GM03348 (cell line): ENCODE results near the gene CASP9.

Experiments
- DNase-seq: peaks from one replicate; pipeline ENCODE4 v3.0.0; 2012; ENCODE audit warnings: low spot score

CASP9 gene

DNA sequence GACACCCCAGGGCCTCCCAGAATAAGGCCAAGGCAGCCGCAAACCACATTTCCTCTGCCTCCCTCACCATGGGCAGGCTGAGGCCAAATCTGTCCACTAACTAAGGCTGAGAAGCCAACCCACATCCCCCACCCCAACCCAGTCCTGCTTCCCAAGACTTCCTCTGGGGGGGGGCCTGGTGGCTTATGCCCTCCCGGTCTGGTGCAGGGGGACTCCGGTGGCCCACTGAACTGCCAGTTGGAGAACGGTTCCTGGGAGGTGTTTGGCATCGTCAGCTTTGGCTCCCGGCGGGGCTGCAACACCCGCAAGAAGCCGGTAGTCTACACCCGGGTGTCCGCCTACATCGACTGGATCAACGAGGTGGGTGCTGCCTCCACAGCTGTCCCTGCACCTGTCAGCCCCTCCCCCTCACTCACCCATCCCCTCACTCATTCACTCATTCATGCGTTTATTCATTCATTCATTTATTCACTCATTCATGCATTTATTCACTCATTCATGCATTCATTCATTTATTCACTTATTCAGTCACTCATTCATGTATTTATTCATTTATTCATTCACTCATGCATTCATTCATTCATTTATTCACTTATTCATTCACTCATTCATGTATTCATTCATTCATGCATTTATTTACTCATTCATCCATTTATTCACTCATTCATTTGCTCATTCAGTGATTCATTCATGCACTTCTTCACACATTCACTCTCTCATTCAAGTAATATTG lies 78.5 kb downstream of the CASP9 start:
- no peak for DNase-seq

- no peak for DNase-seq
Measured at GRCh38 chr1:15444468-15445389, 79.3 kb downstream of the CASP9 start.

DNA sequence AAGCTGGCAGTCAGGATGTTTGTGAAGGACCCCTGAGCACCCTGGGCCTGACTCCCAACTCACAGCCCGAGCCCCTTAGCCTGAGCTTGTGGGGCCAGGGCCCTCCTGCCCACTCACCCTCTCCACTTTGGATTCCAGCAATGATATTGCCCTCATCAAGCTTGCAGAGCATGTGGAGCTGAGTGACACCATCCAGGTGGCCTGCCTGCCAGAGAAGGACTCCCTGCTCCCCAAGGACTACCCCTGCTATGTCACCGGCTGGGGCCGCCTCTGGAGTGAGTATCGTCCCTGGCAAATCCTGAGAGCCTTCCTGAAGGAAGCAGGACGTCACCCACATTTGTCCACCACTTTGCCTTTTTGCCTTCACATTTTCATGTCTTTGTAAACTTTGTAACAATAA lies 80.7 kb downstream of the CASP9 start:
- no peak for DNase-seq

- no peak for DNase-seq
Measured at GRCh38 chr1:15442759-15443158, 81.3 kb downstream of the CASP9 start.

- DNase-seq, result no peak
Measured at GRCh38 chr1:15442119-15442518, 81.9 kb downstream of the CASP9 start.
